Measurements from ENCODE around the gene BCAS3.

Gene BCAS3

GRCh38 chr17:61409301-61410112 is 731.9 kb downstream of the BCAS3 start:
- no peak for DNase-seq (ENCODE audit: low read depth)

DNA sequence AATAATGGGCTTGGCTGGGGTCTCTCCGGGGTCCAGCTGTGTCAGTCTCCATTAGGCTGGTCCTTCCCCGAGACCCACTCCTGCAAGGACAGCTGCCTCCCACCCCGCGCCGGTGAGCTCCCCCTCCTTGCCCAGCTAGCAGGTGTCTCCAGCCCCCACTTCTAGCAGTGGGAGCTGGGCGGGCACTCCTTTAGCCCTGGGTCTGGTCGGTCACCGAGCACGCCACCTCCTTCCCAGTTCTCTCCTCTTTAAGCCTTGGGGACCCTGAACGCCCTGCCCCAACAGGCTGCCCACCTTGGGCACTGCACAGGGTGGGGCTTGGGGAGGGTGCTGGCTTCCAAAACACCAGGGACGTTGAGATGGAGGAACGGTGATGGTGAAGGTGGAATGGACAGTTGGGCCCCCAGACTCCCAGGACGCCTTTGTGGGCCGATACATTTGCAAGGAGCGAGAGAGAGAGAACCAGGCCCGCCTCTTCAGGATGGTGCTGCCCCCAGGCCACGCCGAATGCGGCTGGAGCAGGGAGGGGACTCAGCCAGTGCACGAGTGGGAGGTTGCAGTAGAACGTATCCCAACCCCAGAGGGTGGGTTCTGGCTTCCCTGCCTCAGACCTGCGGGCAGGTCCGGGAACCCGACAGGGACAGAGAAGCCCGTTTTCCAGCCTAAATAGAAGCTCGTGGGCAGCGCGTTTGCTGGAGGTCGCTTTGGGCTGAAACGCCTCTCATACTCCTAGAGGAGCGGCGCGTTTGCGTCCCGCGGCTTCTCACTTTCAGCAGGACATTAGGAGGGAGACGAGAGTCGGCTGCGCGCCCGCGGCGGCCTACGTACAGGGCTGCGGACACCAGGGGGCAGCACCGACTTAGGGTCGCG is 732.7 kb downstream of the BCAS3 start:
- DNase-seq (ENCODE audit: low read depth): peak; percentile 56

DNA sequence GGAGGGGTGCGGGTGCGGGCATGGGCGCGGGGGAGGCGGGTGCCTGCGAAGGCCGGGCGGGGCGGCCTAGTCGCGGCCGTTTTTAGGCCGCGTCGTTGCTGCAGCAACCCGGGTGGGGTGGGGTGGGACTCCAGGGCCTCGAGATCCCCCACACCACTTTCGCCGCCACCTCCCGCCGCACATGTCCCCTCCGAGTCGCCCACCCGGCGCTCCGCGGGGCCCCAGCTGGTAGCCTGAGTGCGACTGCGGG is 733.3 kb downstream of the BCAS3 start:
- DNase-seq (ENCODE audit: low read depth): no peak

- DNase-seq (ENCODE audit: low read depth): no peak
Observed at GRCh38 chr17:61411261-61412142, 733.9 kb downstream of the BCAS3 start.

DNA sequence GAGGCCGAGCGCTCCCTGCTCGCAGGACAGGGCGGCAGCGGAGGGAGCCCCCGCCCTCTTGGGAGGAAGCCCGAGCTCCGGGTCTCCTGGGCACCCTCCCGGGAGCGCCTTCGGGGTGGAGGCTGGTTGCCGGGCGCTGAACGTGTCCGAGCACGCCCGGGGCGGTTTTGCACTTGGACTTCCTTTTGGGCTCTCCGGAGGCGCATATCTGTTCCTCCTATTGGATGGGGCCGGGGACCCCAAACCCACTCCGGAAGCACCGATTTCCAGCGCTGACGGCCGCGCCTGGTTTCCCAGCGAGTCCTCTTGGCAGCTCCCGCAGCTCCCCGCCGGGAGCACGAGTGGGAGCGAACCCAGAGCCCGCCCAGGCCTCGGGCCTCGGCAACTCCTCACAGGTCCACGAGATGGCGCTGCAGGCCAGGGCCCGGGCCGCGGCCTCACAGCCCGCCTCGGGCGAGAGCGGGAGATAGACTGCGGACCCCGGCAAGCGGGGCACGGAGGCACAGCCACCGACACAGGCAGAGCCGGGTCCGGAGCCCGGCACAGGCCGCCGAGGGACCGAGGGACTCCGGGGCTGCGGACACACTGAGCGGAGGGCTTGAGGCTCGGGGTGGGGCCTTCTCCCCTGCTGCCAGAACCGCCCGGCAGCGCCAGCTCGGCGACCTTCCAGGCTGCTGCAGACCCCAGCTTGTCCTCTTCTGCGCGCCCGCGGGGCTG is 734.6 kb downstream of the BCAS3 start:
- peak; percentile 70 for DNase-seq (ENCODE audit: low read depth)

GRCh38 chr17:61412860-61413660 is 735.4 kb downstream of the BCAS3 start:
- no peak for DNase-seq (ENCODE audit: low read depth)

DNA sequence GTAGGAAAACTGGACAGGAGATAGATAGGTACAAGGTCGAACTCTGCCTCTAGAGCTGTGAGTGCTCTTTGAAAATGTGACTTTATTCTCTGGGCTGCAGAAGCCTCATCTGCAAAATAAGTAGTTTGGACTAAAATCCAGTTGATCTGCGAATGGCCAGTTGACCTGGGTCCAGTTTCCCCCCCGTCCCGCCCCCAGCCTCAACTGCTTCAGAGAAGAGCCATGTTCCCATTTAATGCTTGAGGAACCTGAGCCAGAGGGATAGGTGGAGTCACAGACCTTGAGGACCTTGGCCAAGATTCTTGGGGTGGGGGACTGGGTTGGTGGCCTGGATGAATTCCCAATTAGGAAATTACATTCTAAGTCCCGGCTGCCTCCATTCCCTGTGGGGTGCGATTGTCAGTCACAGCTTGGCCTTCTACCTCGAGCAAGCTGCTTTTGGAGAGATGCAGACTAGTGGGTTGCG is 736.0 kb downstream of the BCAS3 start:
- no peak for DNase-seq (ENCODE audit: low read depth)

GRCh38 chr17:61414141-61414935 is 736.7 kb downstream of the BCAS3 start:
- DNase-seq (ENCODE audit: low read depth): no peak

GRCh38 chr17:61414936-61415251 is 737.2 kb downstream of the BCAS3 start:
- no peak for DNase-seq (ENCODE audit: low read depth)

DNA sequence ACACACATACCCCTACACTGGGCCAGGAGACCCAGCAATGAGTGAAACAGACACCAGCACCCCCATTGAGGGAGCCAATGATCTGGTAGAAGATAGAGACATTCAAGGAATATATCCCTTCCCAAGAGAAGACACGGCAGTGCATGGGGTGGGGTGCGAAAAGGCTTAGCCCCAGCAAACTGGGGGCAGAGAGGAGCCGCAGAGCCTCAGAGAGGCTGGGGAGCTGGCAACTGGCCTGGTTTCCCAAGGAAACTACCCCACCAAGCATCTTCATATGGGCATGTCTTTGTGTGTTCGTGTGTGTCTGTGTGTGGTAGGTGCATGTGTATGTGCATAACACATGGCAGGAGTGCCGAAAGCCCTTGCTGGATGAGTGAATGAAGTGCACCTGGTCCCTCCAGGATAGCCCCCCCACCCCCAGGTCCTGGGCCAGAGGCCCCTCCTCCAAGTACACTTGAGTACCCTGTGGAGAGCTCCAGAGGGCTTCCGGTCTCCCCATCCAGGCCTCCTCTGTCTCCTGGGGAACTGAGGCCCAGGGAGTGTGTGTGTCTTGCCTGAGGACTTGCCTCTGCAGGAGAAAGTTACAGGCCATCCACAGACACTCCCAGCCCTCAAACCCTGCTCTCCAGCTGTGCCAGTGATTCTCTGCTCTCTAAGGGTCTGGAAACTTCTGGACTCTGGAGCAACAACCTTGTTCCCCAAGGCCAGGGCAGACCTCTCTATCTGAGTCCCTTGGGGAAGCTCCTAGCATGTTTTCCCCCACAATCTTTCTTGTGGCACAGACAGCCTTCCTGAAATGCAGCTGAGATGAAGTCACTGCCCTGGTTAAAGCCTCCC is 737.9 kb downstream of the BCAS3 start:
- no peak for DNase-seq (ENCODE audit: low read depth)

DNA sequence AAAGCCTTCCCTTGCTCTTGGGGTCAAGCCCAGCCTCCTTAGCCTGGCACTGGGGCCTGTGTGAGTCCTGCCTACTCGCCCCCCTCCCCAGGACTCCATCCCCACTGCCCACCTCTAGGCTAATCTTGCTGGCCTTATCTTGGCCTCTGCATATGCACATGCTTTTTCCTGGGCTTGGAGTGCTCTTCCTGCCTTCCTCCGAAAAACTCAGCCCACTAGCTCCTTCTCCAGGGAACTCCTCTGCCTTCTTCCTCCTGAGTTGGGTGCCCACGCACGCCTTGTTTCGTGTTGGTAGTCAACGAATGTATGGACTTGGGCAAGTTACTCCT is 738.5 kb downstream of the BCAS3 start:
- DNase-seq (ENCODE audit: low read depth): no peak

DNA sequence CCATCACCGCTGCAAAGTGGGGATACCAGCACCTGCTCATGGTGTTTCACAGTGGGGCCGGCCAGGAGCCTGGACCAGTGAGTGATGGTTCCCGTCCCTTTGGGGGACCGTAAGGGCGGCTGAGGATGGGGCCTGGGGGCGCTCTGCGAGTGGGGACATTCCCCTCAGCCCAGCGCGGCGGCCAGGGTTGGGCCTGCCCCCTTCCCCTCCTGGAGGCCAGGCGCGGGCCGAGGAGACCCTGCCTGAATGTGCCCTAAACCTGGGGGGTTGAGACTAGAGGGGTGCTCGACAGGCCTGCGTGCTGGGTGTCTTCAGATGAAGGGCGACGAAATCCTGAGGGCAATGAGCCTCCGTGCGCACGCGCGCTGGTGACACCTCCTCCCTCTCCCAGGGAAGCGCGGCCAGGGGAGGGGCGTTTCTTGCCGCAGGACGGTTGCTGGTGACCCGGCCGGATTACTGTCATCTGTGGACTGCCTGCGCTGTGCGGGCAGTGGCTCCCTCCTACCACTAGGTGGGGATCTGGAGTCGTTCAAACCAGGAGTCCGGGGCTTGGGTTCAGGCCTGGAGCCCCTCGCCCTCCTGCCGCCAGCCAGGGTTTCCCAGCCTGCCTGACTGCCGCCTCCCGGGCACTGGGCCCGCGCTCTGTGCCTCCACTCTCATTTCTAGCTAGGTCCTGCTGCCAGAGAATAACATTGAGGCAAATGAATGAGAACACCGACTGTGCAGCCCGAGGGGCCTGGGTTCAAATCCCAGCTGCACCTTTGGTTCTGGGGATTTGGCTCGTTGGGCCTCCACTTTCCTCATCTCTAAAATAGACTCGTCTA is 739.1 kb downstream of the BCAS3 start:
- DNase-seq (ENCODE audit: low read depth): peak; percentile 58

DNA sequence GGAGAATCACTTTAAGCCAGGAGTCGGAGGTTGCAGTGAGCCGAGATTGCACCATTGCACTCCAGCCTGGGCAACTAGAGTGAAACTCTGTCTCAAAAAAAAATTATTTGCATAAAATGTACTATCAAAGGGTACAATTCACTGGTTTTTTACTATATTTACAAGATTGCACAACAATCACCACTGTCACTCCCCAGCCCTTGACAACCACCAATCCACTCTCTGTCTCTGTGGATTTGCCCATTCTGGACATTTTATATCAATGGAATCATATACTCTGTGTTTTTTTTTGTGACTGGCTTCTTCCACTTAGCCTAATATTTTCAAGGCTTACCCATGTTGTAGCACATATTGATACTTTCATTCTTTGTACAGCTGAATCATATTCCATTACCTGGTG is 740.8 kb downstream of the BCAS3 start:
- no peak for DNase-seq (ENCODE audit: low read depth)

DNA sequence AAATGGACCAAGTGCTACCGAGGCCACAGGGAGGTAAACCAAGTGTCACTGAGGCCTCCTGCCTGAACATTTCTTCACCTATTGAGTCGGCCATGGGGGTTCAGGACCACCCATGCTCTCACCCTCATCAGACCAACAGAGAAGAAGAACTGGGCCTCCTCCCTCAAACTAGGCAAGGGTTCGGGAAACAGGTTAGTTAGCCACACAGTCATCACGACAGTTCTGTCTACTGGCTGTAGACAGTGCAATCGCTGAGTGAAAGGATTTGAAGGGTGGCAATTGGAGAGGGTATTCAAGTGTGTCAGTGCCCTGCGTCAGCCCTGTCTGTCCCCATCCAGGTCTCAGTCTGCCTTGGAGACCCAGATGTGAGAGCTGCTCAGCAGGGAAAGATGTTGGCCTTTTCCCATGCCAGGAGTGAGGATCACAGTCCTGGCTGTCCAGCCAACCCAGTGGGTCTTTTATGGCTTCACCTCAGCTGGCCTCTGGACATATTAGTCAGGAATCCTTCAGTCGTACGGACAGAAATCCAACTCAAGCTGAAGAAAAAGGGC is 741.9 kb downstream of the BCAS3 start:
- DNase-seq (ENCODE audit: low read depth): no peak

DNA sequence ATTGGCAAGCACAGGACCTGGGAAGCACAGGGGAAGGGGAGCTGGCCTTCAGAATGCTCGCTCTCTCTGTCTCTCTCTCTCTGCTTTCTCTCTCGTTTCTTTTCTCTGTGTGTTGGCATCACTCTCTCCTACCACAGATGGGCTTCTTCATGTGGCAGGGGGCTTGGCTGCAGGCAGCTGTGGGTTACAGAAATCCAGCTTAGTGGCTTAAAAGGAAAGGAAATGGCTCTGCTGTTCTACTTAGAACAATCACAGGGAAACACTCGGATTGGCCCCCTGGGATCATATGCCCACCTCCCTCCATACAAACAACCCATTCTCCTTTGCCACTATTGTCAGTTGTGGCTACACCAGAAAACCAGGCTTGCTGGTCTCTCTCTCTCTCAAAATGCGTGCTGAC is 742.4 kb downstream of the BCAS3 start:
- no peak for DNase-seq (ENCODE audit: low read depth)

DNA sequence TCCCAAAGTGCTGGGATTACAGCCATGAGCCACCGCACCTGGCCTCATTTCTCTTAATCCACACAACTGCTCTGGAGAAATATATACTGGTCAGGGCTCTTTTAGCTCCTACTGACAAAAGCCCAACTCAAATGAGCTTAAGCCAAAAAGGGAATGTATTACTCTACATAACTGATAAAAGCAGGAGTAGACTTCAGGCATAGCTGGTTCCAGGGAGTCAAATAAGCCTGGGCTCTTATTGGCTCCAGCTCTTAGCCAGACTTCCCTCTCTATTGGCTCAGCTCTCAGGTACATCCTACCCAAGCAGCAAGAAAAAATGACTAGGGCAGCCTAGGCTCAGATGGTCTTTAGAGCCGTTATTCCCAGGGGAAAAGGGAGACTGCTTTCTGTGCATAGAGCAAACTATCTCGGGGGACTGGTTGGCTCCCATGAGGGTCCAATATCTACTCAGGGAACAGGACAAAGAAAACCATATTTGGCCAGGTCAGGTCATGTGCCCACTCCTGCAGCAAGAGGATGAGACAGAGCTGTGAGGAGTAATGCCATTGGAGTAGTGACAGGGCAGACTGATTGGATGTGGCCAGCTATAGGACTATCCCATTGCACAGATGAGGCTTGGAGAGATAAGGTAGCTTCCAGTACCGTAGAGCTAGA is 743.2 kb downstream of the BCAS3 start:
- no peak for DNase-seq (ENCODE audit: low read depth)

- no peak for DNase-seq (ENCODE audit: low read depth)
Observed at GRCh38 chr17:61421460-61421859, 743.8 kb downstream of the BCAS3 start.
